K562 (cell line): ENCODE results near the gene DNPEP. TPM values are rescaled to one million over a fixed set of nuclear protein-coding genes. Genes with fewer than 3 reads are reported as not detected.

Source experiments
- ARID1B ChIP-seq: fragments of 450-650 bp; IDR thresholded peaks from 2 replicates; pipeline ENCODE4 v1.6.1; 2016; ENCODE audit warnings: antibody characterized with exemption, mild to moderate bottlenecking, inconsistent platforms
- ESRRB ChIP-seq: fragments of 250-450 bp; sonication (Bioruptor Pico); IDR thresholded peaks from 2 replicates; pipeline ENCODE4 v1.5.0; 2020; ENCODE audit warnings: mild to moderate bottlenecking, moderate library complexity, borderline replicate concordance
- RB1 ChIP-seq: fragments of 450-650 bp; IDR thresholded peaks from 2 replicates; pipeline ENCODE4 v1.6.1; 2017; ENCODE audit warnings: low read depth, mild to moderate bottlenecking
- RBM14 ChIP-seq: fragments of 200-400 bp; formaldehyde crosslinking; IDR thresholded peaks from 2 replicates; pipeline ENCODE4 v1.6.1; 2018; ENCODE audit warnings: low read depth, mild to moderate bottlenecking, low read length, moderate library complexity, borderline replicate concordance; ENCODE audit not compliant: insufficient read depth
- SLC30A9 ChIP-seq: fragments of 250-450 bp; sonication (Bioruptor Pico); IDR thresholded peaks from 2 replicates; pipeline ENCODE4 v1.8.0; 2022; ENCODE audit warnings: mild to moderate bottlenecking, moderate library complexity
- ZC3H8 ChIP-seq: fragments of 450-650 bp; IDR thresholded peaks from 2 replicates; pipeline ENCODE4 v1.6.1; 2017
- ZFPM2 ChIP-seq: fragments of 250-450 bp; sonication (Bioruptor Pico); IDR thresholded peaks from 2 replicates; pipeline ENCODE4 v1.5.1; 2022; ENCODE audit warnings: mild to moderate bottlenecking
- polyA plus RNA-seq, 8 experiments: library from polyadenylated mRNA; depleted of rRNA in 4 of 8; stranded (reverse) in 5 of 8; unstranded in 3 of 8; fragments of >200 nt; fragmentation: Nextera tagmentation in 2 of 8; fragmentation: Illumina TruSeq in 1 of 8; extraction: Ambion mirVana in 2 of 8; extraction: Trizol in 1 of 8; gene quantifications; 2 replicates each; pipeline versions ENCODE4 v1.2.1 to v1.2.3, GENCODE V29; 2011 to 2014; ENCODE audit warnings: inconsistent platforms in 1 of 8, missing spikeins in 1 of 8
- total RNA-seq, 7 experiments: library from RNA; depleted of rRNA in 6 of 7; stranded (reverse); fragments of >200 nt in 6 of 7; fragmentation: Illumina TruSeq in 2 of 7; extraction: Trizol in 2 of 7; gene quantifications; 2 replicates each; pipeline versions ENCODE4 v1.2.1 to v1.2.3, GENCODE V29; 2011 to 2021; ENCODE audit warnings: low replicate concordance in 1 of 7
- TF ChIP-seq, protein P1 (sequence below): fragments of 250-450 bp; sonication (Bioruptor Pico); IDR thresholded peaks from 2 replicates; pipeline ENCODE4 v1.4.0; 2020
- TF ChIP-seq, protein P2 (sequence below): sonication (generic); formaldehyde crosslinking; IDR thresholded peaks from 2 replicates; pipeline ENCODE4 v1.8.0; 2022; ENCODE audit warnings: mild to moderate bottlenecking, missing genetic modification reagents
- TF ChIP-seq, protein P3 (sequence below): fragments of 200-600 bp; sonication (generic); IDR thresholded peaks from one replicate; pipeline ENCODE4 v1.6.1; 2012; ENCODE audit warnings: mild to moderate bottlenecking, low read depth, low read length, inconsistent platforms

DNPEP gene
- total and polyA plus RNA-seq, 9 of the 15 experiments (the other 6 are each of a cell fraction or from before 2014, with no cell fraction given), result 34.6 to 71.4 (median 45.5) TPM

DNA sequence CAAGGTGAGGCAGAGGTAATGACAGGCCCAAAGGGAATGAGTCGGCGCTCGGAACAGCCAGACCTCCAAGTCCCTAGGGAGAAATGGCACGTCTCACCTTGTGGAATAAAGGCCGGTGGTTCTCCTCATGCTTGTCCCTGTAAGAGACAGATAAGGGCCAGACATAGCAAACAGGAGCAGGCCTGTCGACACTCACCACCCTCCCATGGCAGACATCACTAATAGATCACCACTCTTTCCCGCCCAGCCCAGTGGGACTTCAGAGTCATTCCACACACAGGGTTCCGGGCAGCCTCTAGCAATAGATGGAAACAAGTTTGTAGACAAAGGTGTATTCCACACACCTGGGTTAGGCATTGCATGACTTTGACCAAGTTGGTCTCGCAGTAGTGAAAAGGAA is 6.3 kb downstream of the DNPEP start (continued):
- TF ChIP-seq RBM14 (no peak), ARID1B (peak; percentile 34; the same call in 1 of the 2 replicates), SLC30A9 (CRISPR knock-in tag) (no peak), RB1 (no peak), ZC3H8 (no peak), ESRRB (CRISPR knock-in tag) (no peak), ZFPM2 (no peak)
- TF ChIP-seq, protein P1, sequence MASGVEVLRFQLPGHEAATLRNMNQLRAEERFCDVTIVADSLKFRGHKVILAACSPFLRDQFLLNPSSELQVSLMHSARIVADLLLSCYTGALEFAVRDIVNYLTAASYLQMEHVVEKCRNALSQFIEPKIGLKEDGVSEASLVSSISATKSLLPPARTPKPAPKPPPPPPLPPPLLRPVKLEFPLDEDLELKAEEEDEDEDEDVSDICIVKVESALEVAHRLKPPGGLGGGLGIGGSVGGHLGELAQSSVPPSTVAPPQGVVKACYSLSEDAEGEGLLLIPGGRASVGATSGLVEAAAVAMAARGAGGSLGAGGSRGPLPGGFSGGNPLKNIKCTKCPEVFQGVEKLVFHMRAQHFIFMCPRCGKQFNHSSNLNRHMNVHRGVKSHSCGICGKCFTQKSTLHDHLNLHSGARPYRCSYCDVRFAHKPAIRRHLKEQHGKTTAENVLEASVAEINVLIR, result no peak
- TF ChIP-seq, protein P2, sequence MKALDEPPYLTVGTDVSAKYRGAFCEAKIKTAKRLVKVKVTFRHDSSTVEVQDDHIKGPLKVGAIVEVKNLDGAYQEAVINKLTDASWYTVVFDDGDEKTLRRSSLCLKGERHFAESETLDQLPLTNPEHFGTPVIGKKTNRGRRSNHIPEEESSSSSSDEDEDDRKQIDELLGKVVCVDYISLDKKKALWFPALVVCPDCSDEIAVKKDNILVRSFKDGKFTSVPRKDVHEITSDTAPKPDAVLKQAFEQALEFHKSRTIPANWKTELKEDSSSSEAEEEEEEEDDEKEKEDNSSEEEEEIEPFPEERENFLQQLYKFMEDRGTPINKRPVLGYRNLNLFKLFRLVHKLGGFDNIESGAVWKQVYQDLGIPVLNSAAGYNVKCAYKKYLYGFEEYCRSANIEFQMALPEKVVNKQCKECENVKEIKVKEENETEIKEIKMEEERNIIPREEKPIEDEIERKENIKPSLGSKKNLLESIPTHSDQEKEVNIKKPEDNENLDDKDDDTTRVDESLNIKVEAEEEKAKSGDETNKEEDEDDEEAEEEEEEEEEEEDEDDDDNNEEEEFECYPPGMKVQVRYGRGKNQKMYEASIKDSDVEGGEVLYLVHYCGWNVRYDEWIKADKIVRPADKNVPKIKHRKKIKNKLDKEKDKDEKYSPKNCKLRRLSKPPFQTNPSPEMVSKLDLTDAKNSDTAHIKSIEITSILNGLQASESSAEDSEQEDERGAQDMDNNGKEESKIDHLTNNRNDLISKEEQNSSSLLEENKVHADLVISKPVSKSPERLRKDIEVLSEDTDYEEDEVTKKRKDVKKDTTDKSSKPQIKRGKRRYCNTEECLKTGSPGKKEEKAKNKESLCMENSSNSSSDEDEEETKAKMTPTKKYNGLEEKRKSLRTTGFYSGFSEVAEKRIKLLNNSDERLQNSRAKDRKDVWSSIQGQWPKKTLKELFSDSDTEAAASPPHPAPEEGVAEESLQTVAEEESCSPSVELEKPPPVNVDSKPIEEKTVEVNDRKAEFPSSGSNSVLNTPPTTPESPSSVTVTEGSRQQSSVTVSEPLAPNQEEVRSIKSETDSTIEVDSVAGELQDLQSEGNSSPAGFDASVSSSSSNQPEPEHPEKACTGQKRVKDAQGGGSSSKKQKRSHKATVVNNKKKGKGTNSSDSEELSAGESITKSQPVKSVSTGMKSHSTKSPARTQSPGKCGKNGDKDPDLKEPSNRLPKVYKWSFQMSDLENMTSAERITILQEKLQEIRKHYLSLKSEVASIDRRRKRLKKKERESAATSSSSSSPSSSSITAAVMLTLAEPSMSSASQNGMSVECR (CRISPR knock-in tag), result no peak
- TF ChIP-seq, protein P3, sequence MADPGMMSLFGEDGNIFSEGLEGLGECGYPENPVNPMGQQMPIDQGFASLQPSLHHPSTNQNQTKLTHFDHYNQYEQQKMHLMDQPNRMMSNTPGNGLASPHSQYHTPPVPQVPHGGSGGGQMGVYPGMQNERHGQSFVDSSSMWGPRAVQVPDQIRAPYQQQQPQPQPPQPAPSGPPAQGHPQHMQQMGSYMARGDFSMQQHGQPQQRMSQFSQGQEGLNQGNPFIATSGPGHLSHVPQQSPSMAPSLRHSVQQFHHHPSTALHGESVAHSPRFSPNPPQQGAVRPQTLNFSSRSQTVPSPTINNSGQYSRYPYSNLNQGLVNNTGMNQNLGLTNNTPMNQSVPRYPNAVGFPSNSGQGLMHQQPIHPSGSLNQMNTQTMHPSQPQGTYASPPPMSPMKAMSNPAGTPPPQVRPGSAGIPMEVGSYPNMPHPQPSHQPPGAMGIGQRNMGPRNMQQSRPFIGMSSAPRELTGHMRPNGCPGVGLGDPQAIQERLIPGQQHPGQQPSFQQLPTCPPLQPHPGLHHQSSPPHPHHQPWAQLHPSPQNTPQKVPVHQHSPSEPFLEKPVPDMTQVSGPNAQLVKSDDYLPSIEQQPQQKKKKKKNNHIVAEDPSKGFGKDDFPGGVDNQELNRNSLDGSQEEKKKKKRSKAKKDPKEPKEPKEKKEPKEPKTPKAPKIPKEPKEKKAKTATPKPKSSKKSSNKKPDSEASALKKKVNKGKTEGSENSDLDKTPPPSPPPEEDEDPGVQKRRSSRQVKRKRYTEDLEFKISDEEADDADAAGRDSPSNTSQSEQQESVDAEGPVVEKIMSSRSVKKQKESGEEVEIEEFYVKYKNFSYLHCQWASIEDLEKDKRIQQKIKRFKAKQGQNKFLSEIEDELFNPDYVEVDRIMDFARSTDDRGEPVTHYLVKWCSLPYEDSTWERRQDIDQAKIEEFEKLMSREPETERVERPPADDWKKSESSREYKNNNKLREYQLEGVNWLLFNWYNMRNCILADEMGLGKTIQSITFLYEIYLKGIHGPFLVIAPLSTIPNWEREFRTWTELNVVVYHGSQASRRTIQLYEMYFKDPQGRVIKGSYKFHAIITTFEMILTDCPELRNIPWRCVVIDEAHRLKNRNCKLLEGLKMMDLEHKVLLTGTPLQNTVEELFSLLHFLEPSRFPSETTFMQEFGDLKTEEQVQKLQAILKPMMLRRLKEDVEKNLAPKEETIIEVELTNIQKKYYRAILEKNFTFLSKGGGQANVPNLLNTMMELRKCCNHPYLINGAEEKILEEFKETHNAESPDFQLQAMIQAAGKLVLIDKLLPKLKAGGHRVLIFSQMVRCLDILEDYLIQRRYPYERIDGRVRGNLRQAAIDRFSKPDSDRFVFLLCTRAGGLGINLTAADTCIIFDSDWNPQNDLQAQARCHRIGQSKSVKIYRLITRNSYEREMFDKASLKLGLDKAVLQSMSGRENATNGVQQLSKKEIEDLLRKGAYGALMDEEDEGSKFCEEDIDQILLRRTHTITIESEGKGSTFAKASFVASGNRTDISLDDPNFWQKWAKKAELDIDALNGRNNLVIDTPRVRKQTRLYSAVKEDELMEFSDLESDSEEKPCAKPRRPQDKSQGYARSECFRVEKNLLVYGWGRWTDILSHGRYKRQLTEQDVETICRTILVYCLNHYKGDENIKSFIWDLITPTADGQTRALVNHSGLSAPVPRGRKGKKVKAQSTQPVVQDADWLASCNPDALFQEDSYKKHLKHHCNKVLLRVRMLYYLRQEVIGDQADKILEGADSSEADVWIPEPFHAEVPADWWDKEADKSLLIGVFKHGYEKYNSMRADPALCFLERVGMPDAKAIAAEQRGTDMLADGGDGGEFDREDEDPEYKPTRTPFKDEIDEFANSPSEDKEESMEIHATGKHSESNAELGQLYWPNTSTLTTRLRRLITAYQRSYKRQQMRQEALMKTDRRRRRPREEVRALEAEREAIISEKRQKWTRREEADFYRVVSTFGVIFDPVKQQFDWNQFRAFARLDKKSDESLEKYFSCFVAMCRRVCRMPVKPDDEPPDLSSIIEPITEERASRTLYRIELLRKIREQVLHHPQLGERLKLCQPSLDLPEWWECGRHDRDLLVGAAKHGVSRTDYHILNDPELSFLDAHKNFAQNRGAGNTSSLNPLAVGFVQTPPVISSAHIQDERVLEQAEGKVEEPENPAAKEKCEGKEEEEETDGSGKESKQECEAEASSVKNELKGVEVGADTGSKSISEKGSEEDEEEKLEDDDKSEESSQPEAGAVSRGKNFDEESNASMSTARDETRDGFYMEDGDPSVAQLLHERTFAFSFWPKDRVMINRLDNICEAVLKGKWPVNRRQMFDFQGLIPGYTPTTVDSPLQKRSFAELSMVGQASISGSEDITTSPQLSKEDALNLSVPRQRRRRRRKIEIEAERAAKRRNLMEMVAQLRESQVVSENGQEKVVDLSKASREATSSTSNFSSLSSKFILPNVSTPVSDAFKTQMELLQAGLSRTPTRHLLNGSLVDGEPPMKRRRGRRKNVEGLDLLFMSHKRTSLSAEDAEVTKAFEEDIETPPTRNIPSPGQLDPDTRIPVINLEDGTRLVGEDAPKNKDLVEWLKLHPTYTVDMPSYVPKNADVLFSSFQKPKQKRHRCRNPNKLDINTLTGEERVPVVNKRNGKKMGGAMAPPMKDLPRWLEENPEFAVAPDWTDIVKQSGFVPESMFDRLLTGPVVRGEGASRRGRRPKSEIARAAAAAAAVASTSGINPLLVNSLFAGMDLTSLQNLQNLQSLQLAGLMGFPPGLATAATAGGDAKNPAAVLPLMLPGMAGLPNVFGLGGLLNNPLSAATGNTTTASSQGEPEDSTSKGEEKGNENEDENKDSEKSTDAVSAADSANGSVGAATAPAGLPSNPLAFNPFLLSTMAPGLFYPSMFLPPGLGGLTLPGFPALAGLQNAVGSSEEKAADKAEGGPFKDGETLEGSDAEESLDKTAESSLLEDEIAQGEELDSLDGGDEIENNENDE, result no peak
